ENCODE results near the gene MOB3A. TPM values are rescaled to one million over a fixed set of nuclear protein-coding genes. Genes with fewer than 3 reads are reported as not detected.

Gene MOB3A
- total and polyA plus RNA-seq, 9 of the 15 experiments (the other 6 are each of a cell fraction or from before 2014, with no cell fraction given) = 1.1 to 24.1 (median 6.0) TPM

DNA sequence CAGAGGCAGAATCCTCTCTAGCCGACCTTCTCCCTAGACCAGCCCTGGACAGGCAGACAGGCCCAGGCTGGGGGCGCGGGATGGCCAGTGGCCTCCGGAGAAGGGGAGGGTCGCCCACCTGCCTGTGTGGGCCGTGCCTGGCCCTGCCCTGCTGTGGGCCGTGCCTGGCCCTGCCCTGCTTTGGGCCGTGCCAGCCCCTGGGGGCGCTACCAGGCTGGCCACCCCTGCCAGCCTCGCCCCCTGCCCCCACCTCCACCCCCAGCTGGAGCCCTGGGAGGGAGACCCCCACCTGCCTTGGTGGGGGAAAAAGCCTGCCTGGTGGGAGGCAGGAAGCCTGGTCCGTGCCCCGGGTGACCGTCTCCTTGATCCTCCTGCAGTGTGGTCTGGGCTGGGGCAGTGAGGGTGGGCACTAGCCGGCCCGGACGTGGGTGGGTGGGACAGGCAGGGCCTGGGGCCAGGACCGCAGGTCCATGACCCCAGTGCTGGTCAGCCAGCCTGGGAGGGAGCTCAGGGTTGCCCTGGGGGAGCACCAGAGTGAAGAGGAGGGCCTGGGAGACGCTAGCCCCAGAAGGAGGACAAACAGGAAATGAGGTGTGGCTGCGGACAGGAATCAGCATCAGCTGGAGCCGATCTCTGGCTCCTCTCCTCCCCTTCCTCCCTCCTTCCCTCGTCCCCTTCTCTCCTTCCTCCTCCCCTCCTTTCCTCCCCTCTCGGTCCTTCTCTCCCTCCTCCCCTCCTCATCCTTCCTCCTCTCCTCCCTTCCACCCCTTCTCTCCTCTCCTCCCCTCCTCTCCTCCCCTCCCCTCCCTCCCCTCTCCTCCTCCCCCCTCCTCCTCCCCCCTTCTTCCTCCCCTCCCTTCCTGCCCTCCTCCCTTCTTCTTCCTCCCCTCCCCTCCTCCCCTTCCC lies 39.9 kb downstream of the MOB3A start (continued):
- TF ChIP-seq, protein P1, sequence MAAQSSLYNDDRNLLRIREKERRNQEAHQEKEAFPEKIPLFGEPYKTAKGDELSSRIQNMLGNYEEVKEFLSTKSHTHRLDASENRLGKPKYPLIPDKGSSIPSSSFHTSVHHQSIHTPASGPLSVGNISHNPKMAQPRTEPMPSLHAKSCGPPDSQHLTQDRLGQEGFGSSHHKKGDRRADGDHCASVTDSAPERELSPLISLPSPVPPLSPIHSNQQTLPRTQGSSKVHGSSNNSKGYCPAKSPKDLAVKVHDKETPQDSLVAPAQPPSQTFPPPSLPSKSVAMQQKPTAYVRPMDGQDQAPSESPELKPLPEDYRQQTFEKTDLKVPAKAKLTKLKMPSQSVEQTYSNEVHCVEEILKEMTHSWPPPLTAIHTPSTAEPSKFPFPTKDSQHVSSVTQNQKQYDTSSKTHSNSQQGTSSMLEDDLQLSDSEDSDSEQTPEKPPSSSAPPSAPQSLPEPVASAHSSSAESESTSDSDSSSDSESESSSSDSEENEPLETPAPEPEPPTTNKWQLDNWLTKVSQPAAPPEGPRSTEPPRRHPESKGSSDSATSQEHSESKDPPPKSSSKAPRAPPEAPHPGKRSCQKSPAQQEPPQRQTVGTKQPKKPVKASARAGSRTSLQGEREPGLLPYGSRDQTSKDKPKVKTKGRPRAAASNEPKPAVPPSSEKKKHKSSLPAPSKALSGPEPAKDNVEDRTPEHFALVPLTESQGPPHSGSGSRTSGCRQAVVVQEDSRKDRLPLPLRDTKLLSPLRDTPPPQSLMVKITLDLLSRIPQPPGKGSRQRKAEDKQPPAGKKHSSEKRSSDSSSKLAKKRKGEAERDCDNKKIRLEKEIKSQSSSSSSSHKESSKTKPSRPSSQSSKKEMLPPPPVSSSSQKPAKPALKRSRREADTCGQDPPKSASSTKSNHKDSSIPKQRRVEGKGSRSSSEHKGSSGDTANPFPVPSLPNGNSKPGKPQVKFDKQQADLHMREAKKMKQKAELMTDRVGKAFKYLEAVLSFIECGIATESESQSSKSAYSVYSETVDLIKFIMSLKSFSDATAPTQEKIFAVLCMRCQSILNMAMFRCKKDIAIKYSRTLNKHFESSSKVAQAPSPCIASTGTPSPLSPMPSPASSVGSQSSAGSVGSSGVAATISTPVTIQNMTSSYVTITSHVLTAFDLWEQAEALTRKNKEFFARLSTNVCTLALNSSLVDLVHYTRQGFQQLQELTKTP (IDR thresholded peaks at IDR 0.05; ENCODE audit: low read depth in 1 of 2, partially characterized antibody in 2 of 2) = peak in 1 of 2 experiments; percentile 71
- TF ChIP-seq TCFL5 (CRISPR knock-in tag; conservative IDR thresholded peaks at IDR 0.05) (no peak), JUND (IDR thresholded peaks at IDR 0.05; ENCODE audit: borderline replicate concordance, low read depth, low read length) (peak; percentile 71), JUND (tag; IDR thresholded peaks at IDR 0.05; ENCODE audit: borderline replicate concordance, low read depth, low read length) (peak; percentile 27; the same call in 1 of the 3 replicates), ARID1B (IDR thresholded peaks at IDR 0.05) (peak; percentile 64; the same call in 1 of the 2 replicates), GABPB1 (CRISPR knock-in tag; IDR thresholded peaks at IDR 0.05) (peak; percentile 80; the same call in 1 of the 2 replicates), SLC30A9 (CRISPR knock-in tag; IDR thresholded peaks at IDR 0.05) (no peak), KDM4B (IDR thresholded peaks at IDR 0.05; ENCODE audit: borderline replicate concordance in 2 of 2, low read depth in 1 of 2) (peak in 1 of 2 experiments; percentile 90; a peak in 2 of 4 replicates), CCNT2 (IDR thresholded peaks at IDR 0.05; ENCODE audit: borderline replicate concordance, extremely low read depth, insufficient read length, low read depth, low read length) (no peak), ZNF121 (CRISPR knock-in tag; conservative IDR thresholded peaks at IDR 0.05) (no peak)
- TF ChIP-seq, protein P2, sequence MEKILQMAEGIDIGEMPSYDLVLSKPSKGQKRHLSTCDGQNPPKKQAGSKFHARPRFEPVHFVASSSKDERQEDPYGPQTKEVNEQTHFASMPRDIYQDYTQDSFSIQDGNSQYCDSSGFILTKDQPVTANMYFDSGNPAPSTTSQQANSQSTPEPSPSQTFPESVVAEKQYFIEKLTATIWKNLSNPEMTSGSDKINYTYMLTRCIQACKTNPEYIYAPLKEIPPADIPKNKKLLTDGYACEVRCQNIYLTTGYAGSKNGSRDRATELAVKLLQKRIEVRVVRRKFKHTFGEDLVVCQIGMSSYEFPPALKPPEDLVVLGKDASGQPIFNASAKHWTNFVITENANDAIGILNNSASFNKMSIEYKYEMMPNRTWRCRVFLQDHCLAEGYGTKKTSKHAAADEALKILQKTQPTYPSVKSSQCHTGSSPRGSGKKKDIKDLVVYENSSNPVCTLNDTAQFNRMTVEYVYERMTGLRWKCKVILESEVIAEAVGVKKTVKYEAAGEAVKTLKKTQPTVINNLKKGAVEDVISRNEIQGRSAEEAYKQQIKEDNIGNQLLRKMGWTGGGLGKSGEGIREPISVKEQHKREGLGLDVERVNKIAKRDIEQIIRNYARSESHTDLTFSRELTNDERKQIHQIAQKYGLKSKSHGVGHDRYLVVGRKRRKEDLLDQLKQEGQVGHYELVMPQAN (IDR thresholded peaks at IDR 0.05; ENCODE audit: borderline replicate concordance) = no peak
- TF ChIP-seq, protein P3, sequence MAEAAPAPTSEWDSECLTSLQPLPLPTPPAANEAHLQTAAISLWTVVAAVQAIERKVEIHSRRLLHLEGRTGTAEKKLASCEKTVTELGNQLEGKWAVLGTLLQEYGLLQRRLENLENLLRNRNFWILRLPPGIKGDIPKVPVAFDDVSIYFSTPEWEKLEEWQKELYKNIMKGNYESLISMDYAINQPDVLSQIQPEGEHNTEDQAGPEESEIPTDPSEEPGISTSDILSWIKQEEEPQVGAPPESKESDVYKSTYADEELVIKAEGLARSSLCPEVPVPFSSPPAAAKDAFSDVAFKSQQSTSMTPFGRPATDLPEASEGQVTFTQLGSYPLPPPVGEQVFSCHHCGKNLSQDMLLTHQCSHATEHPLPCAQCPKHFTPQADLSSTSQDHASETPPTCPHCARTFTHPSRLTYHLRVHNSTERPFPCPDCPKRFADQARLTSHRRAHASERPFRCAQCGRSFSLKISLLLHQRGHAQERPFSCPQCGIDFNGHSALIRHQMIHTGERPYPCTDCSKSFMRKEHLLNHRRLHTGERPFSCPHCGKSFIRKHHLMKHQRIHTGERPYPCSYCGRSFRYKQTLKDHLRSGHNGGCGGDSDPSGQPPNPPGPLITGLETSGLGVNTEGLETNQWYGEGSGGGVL (CRISPR knock-in tag; IDR thresholded peaks at IDR 0.05) = no peak
- TF ChIP-seq, protein P4, sequence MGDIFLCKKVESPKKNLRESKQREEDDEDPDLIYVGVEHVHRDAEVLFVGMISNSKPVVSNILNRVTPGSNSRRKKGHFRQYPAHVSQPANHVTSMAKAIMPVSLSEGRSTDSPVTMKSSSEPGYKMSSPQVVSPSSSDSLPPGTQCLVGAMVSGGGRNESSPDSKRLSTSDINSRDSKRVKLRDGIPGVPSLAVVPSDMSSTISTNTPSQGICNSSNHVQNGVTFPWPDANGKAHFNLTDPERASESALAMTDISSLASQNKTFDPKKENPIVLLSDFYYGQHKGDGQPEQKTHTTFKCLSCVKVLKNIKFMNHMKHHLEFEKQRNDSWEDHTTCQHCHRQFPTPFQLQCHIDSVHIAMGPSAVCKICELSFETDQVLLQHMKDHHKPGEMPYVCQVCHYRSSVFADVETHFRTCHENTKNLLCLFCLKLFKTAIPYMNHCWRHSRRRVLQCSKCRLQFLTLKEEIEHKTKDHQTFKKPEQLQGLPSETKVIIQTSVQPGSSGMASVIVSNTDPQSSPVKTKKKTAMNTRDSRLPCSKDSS (IDR thresholded peaks at IDR 0.05; ENCODE audit: low read depth, partially characterized antibody) = no peak
- TF ChIP-seq, protein P5, sequence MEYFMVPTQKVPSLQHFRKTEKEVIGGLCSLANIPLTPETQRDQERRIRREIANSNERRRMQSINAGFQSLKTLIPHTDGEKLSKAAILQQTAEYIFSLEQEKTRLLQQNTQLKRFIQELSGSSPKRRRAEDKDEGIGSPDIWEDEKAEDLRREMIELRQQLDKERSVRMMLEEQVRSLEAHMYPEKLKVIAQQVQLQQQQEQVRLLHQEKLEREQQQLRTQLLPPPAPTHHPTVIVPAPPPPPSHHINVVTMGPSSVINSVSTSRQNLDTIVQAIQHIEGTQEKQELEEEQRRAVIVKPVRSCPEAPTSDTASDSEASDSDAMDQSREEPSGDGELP (CRISPR knock-in tag; IDR thresholded peaks at IDR 0.05; ENCODE audit: borderline replicate concordance) = peak; percentile 98

All from K562 (cell line).